Mucosa of descending colon (tissue), 3 donors: ENCODE results near the gene PBOV1. TPM values are rescaled to one million over a fixed set of nuclear protein-coding genes. Genes with fewer than 3 reads are reported as not detected.
A peak's percentile ranks its signal among the peaks of the same experiment; 100 is the strongest.

Experiments used
- ATAC-seq: fragments of 200-7000 bp; cut with Tn5 transposase; one replicate; pipeline ENCODE4 v1.9.1; 2020; ENCODE audit warnings: mild to moderate bottlenecking, moderate library complexity
- DNase-seq, 3 donors: peaks; one replicate each; pipeline ENCODE4 v3.0.0-alpha.2; 2020
- H3K36me3 ChIP-seq: fragments of 200-600 bp; one replicate; pipeline ENCODE4 v1.8.0; 2021; ENCODE audit warnings: low read depth, mild to moderate bottlenecking
- H3K4me1 ChIP-seq: fragments of 200-600 bp; one replicate; pipeline ENCODE4 v1.8.0; 2021; ENCODE audit warnings: low read depth, mild to moderate bottlenecking
- H3K4me3 ChIP-seq: fragments of 200-600 bp; one replicate; pipeline ENCODE4 v1.8.0; 2021; ENCODE audit warnings: mild to moderate bottlenecking
- H3K9me3 ChIP-seq: fragments of 200-600 bp; one replicate; pipeline ENCODE4 v1.8.0; 2021; ENCODE audit warnings: mild to moderate bottlenecking
- CTCF ChIP-seq: fragments of 200-600 bp; IDR thresholded peaks from one replicate; pipeline ENCODE4 v1.8.0; 2022; ENCODE audit warnings: antibody characterized with exemption, mild to moderate bottlenecking
- intact Hi-C, 2 donors: fragments of 100-400 bp; cut with DNase I in 1 of 2; cut with micrococcal nuclease in 1 of 2; formaldehyde crosslinking; loops; one replicate each; pipeline versions ENCODE4 v1.11.0 to v1.11.1; 2022; cut with DNase I, micrococcal nuclease
- total RNA-seq, 3 donors: library from RNA; stranded (reverse); fragmentation: NEBNext Ultra II Directional in 2 of 3; extraction: Animal tissue kit (Norgen Biotek cat#: 25700) in 2 of 3; gene quantifications; one replicate each; pipeline versions ENCODE4 v1.2.1 to v1.2.4, GENCODE V29; 2021 to 2023
- donor health status: DM: no; HTN: no; CAD: no; lungs with moderate emphysema.
- donor health status: DM: no; HTN: no; CAD: no.
- donor health status: DM: no; HTN: yes; CAD: no.

PBOV1 gene
- total RNA-seq, 3 donors from 2014 or later, result not detected

- ATAC-seq, result no peak
Measured at GRCh38 chr6:138197570-138197969, 20.7 kb downstream of the PBOV1 start.

GRCh38 chr6:138196122-138196738 is 22.1 kb downstream of the PBOV1 start:
- Histone ChIP-seq H3K9me3 (no peaks in the 10 kb centered on the region), H3K36me3 (no peaks in the 10 kb centered on the region), H3K4me3 (no peak overlapping the region), H3K4me1 (no peaks in the 10 kb centered on the region)
- TF ChIP-seq CTCF, result no peak
- DNase-seq (no peak), ATAC-seq (peak; percentile 67)
- intact Hi-C loops, result no loop called here

More at GRCh38 chr6:138197570-138197969, 20.7 kb downstream of the PBOV1 start:
- TF ChIP-seq CTCF, result no peak
- Histone ChIP-seq H3K9me3 (no peaks in the 10 kb centered on the region), H3K4me1 (no peaks in the 10 kb centered on the region), H3K4me3 (no peak overlapping the region), H3K36me3 (no peaks in the 10 kb centered on the region)
- DNase-seq, result no peak
- intact Hi-C loops, result no loop called here

- intact Hi-C loops, result no loop called here
- peak; percentile 91 for ATAC-seq
- TF ChIP-seq CTCF, result no peak
- Histone ChIP-seq H3K9me3 (no peaks in the 10 kb centered on the region), H3K4me1 (no peaks in the 10 kb centered on the region), H3K4me3 (no peak overlapping the region), H3K36me3 (no peaks in the 10 kb centered on the region)
- DNase-seq, result peak; percentile 74 to 83 (median 78)
Measured at GRCh38 chr6:138194287-138194686, 24.0 kb downstream of the PBOV1 start.

- Histone ChIP-seq H3K9me3 (no peaks in the 10 kb centered on the region), H3K36me3 (no peaks in the 10 kb centered on the region), H3K4me1 (peaks cover 7% of the 10 kb centered on the region), H3K4me3 (no peak overlapping the region)
- ATAC-seq (peak; percentile 89), DNase-seq (peak in 1 of 3 donors; percentile 50)
- intact Hi-C loops, result no loop called here
- TF ChIP-seq CTCF, result no peak
Measured at GRCh38 chr6:138188278-138188941, 29.9 kb downstream of the PBOV1 start.

- intact Hi-C loops, result no loop called here
- no peak for ATAC-seq
- no peak overlapping the region for H3K4me3 ChIP-seq
Measured at GRCh38 chr6:138187156-138187555, 31.1 kb downstream of the PBOV1 start.

More at GRCh38 chr6:138187156-138187555, 31.1 kb downstream of the PBOV1 start:
- H3K4me1 ChIP-seq, result peaks cover 10% of the 10 kb centered on the region
- DNase-seq, result no peak
- no peaks in the 10 kb centered on the region for H3K36me3 ChIP-seq
- no peak for TF ChIP-seq CTCF
- no peaks in the 10 kb centered on the region for H3K9me3 ChIP-seq
